Heart right ventricle (tissue), 16 donors: ENCODE data around the gene DIPK1A. TPM values are rescaled to one million over a fixed set of nuclear protein-coding genes. Genes with fewer than 3 reads are reported as not detected.

Source experiments
- ATAC-seq, 8 donors: fragments of 200-7000 bp; cut with Tn5 transposase; one replicate each; pipeline ENCODE4 v1.9.1; 2020; ENCODE audit warnings: mild to moderate bottlenecking in 8 of 8, moderate library complexity in 8 of 8, moderate number of reproducible peaks in 1 of 8
- DNase-seq, 2 donors: peaks; one replicate each; pipeline ENCODE4 v3.0.0-alpha.2; 2020
- H3K27ac ChIP-seq, 10 donors: fragments of 200-600 bp; sonication (generic) in 2 of 10; one replicate each; pipeline versions ENCODE4 v1.5.0 to v1.8.0; 2020 to 2022; ENCODE audit warnings: mild to moderate bottlenecking in 3 of 10
- H3K27me3 ChIP-seq, 7 donors: fragments of 200-600 bp; one replicate each; pipeline ENCODE4 v1.8.0; 2021 to 2022; ENCODE audit warnings: mild to moderate bottlenecking in 2 of 7
- H3K36me3 ChIP-seq, 9 donors: fragments of 200-600 bp; sonication (generic) in 1 of 9; one replicate each; pipeline versions ENCODE4 v1.5.0 to v1.8.0; 2020 to 2022; ENCODE audit warnings: mild to moderate bottlenecking in 2 of 9
- H3K4me1 ChIP-seq, 9 donors: fragments of 200-600 bp; sonication (generic) in 1 of 9; one replicate each; pipeline versions ENCODE4 v1.5.0 to v1.8.0; 2020 to 2022; ENCODE audit warnings: mild to moderate bottlenecking in 4 of 9
- H3K4me3 ChIP-seq, 10 donors: fragments of 200-600 bp; sonication (generic) in 2 of 10; one replicate each; pipeline versions ENCODE4 v1.5.0 to v1.8.0; 2020 to 2022; ENCODE audit warnings: mild to moderate bottlenecking in 7 of 10, moderate library complexity in 2 of 10
- H3K9me3 ChIP-seq, 11 donors: fragments of 200-600 bp in 10 of 11; sonication (generic) in 2 of 11; one replicate each; pipeline versions ENCODE4 v1.5.0 to v1.8.0; 2013 to 2022; ENCODE audit warnings: mild to moderate bottlenecking in 2 of 11, control low read depth in 1 of 11, moderate library complexity in 1 of 11
- CTCF ChIP-seq, 9 donors: fragments of 200-600 bp; sonication (generic) in 2 of 9; IDR thresholded peaks; one replicate each; pipeline versions ENCODE4 v1.5.0 to v1.8.0; 2021 to 2022; ENCODE audit warnings: antibody characterized with exemption in 9 of 9, mild to moderate bottlenecking in 5 of 9, moderate library complexity in 1 of 9
- WGBS, 2 donors: extraction: QIAGEN DNeasy Blood & Tissue Kit; methylation state at CpG; one replicate each; pipeline ENCODE4 v1.1.7; 2013; ENCODE audit warnings: inconsistent platforms in 1 of 2; 5-methylcytosine and 5-hydroxymethylcytosine counted together
- intact Hi-C, 10 donors: fragments of 100-400 bp; cut with DNase I; formaldehyde crosslinking; loops; one replicate each; pipeline versions ENCODE4 v1.11.1 to v1.14.2; 2022
- polyA plus RNA-seq, 2 donors: library from polyadenylated mRNA; stranded (reverse); fragments of 200-250 nt; gene quantifications; one replicate each; pipeline ENCODE4 v1.2.3, GENCODE V29; 2013
- total RNA-seq, 10 donors: library from RNA; stranded (reverse); fragmentation: NEBNext Ultra II Directional in 3 of 10; extraction: Animal tissue kit (Norgen Biotek cat#: 25700) in 3 of 10; gene quantifications; one replicate each; pipeline versions ENCODE4 v1.2.1 to v1.2.4, GENCODE V29; 2021 to 2023
- donor health status: Arrhythmogenic right ventricular cardiomyopathy.
- donor health status: ischemic (EF 13 %, LVEDD 7.1; RV severe dilation, severe dysfunction).
- donor health status: healthy with polysubstance abuse.
- donor health status: DM: no; HTN: yes; CAD: no.
- donor health status: DM: no; HTN: no; CAD: no.
- donor health status: ischemic (EF 25% LVEDD 6.9; RV normal size, moderate dysfunction).
- donor health status: ischemic (EF 25% LVEDD 5.7; RV mildly dilated, moderate dysfunction).
- donor health status: healthy.
- donor health status: DM: yes; HTN: yes; CAD: no.
- donor health status: Ischemic cardiomyopathy.
- donor health status: ischemic (EF 35%, LVEDD 5.7; RV mildly dilated, moderate dysfunction).
- donor health status: nonischemic (EF 11% LVEDD 7.7; RV severe dilation, severe dysfunction).
- donor health status: DM: yes; HTN: yes; CAD: no.
- donor health status: PGD.
- donor health status: ischemic (EF 29% LVEDD 5.4; RV normal size, mild dysfunction).
- donor health status: nonischemic (EF 23%, LVEDD 6.1; RV moderate dilation, normal function).

Gene DIPK1A
- total and polyA plus RNA-seq, 12 donors, result 3.4 to 8.5 (median 6.3) TPM

GRCh38 chr1:92853299-92853698 is 108.0 kb downstream of the DIPK1A start:
- WGBS, 2 donors, result 77 to 80% methylated on average over 2 of the region's 2 CpGs
- no peak for ATAC-seq
- intact Hi-C loops, result loop anchor here in 2 of 10 donors (10.0 kb wide), 2 partner anchors 112 to 212 kb away; partner anchors contain the start of gene DIPK1A (in 2 of the 2)

GRCh38 chr1:92851729-92852128 is 109.5 kb downstream of the DIPK1A start:
- TF ChIP-seq CTCF (IDR thresholded peaks at IDR 0.05), result no peak
- intact Hi-C loops, result loop anchor here in 2 of 10 donors (10.0 kb wide), 2 partner anchors 113 to 213 kb away; partner anchors contain the start of gene DIPK1A (in 2 of the 2)
- WGBS, 2 donors, result 71% methylated on average over 2 of the region's 2 CpGs

More at GRCh38 chr1:92853299-92853698, 108.0 kb downstream of the DIPK1A start:
- Histone ChIP-seq H3K27ac (no peak overlapping the region), H3K4me3 (no peak overlapping the region), H3K36me3 (peaks cover 0 to 16% (median 0%) of the 10 kb centered on the region in 9 donors), H3K9me3 (peaks cover 0 to 7% (median 0%) of the 10 kb centered on the region in 11 donors), H3K27me3 (no peaks in the 10 kb centered on the region), H3K4me1 (peaks cover 0 to 18% (median 0%) of the 10 kb centered on the region in 9 donors)
- TF ChIP-seq CTCF (IDR thresholded peaks at IDR 0.05), result no peak
- no peak for DNase-seq

GRCh38 chr1:92850019-92850418 is 111.2 kb downstream of the DIPK1A start:
- Histone ChIP-seq H3K27me3 (no peaks in the 10 kb centered on the region), H3K4me1 (peaks cover 0 to 18% (median 0%) of the 10 kb centered on the region in 9 donors), H3K27ac (no peak overlapping the region), H3K4me3 (no peak overlapping the region), H3K36me3 (peaks cover 0 to 24% (median 0%) of the 10 kb centered on the region in 9 donors), H3K9me3 (peaks cover 0 to 4% (median 0%) of the 10 kb centered on the region in 11 donors)
- WGBS, 2 donors, result 99% methylated on average over 3 of the region's 3 CpGs
- intact Hi-C loops, result loop anchor here in 2 of 10 donors (10.0 kb wide), 2 partner anchors 115 to 215 kb away; partner anchors contain the start of gene DIPK1A (in 2 of the 2)
- no peak for DNase-seq
- no peak for TF ChIP-seq CTCF (IDR thresholded peaks at IDR 0.05)
- no peak for ATAC-seq

More at GRCh38 chr1:92851729-92852128, 109.5 kb downstream of the DIPK1A start:
- no peak overlapping the region for H3K4me3 ChIP-seq
- H3K36me3 ChIP-seq, result peaks cover 0 to 18% (median 0%) of the 10 kb centered on the region in 9 donors
- H3K27ac ChIP-seq, result no peak overlapping the region
- no peaks in the 10 kb centered on the region for H3K27me3 ChIP-seq
- no peak for ATAC-seq
- H3K4me1 ChIP-seq, result peaks cover 0 to 18% (median 0%) of the 10 kb centered on the region in 9 donors
- peaks cover 0 to 7% (median 0%) of the 10 kb centered on the region in 11 donors for H3K9me3 ChIP-seq
- DNase-seq, result no peak

GRCh38 chr1:92848201-92848600 is 113.1 kb downstream of the DIPK1A start:
- DNase-seq, result no peak

More at GRCh38 chr1:92848201-92848600, 113.1 kb downstream of the DIPK1A start:
- no peaks in the 10 kb centered on the region for H3K9me3 ChIP-seq
- peaks cover 0 to 13% (median 0%) of the 10 kb centered on the region in 9 donors for H3K4me1 ChIP-seq
- intact Hi-C loops, result no loop called here
- no peak for TF ChIP-seq CTCF (IDR thresholded peaks at IDR 0.05)
- peaks cover 0 to 42% (median 10%) of the 10 kb centered on the region in 9 donors for H3K36me3 ChIP-seq
- no peak for ATAC-seq
- H3K27ac ChIP-seq, result no peak overlapping the region
- H3K27me3 ChIP-seq, result no peaks in the 10 kb centered on the region
- 88 to 92% methylated on average over 4 of the region's 4 CpGs for WGBS, 2 donors
- no peak overlapping the region for H3K4me3 ChIP-seq
